HCT116 (cell line): Measurements from ENCODE around the gene FBXO5.

ENCODE experiments used
- EZH2 ChIP-seq: fragments of 200-600 bp; sonication (generic); IDR thresholded peaks from 2 replicates; pipeline ENCODE4 v1.6.1; 2017; ENCODE audit warnings: antibody characterized with exemption, mixed run types
- EZH2phosphoT487 ChIP-seq: fragments of 200-600 bp; IDR thresholded peaks from 2 replicates; pipeline ENCODE4 v1.6.1; 2018; ENCODE audit warnings: antibody characterized with exemption, borderline replicate concordance
- JUND ChIP-seq: IDR thresholded peaks from 2 replicates; pipeline ENCODE4 v1.6.1; 2012
- POLR2AphosphoS5 ChIP-seq: IDR thresholded peaks from 2 replicates; pipeline ENCODE4 v1.6.1; 2011; ENCODE audit warnings: mild to moderate bottlenecking, low read depth, low read length, moderate library complexity
- RAD21 ChIP-seq: IDR thresholded peaks from 2 replicates; pipeline ENCODE4 v1.6.1; 2012; ENCODE audit warnings: low read depth, mild to moderate bottlenecking
- TF ChIP-seq, protein P1 (sequence below), 3 experiments: fragments of 200-600 bp in 1 of 3; sonication (generic) in 1 of 3; IDR thresholded peaks in 2 of 3; conservative IDR thresholded peaks in 1 of 3; 2 replicates each; pipeline ENCODE4 v1.5.1; 2012 to 2017; ENCODE audit warnings: low read depth in 2 of 3, low read length in 2 of 3, antibody characterized with exemption in 1 of 3, borderline replicate concordance in 1 of 3, control low read depth in 1 of 3, mild to moderate bottlenecking in 1 of 3, mixed read lengths in 1 of 3, mixed run types in 1 of 3, moderate library complexity in 1 of 3; ENCODE audit not compliant: insufficient read depth in 1 of 3
- TF ChIP-seq, protein P2 (sequence below): IDR thresholded peaks from 2 replicates; pipeline ENCODE4 v1.6.1; 2012; ENCODE audit warnings: low read depth

DNA sequence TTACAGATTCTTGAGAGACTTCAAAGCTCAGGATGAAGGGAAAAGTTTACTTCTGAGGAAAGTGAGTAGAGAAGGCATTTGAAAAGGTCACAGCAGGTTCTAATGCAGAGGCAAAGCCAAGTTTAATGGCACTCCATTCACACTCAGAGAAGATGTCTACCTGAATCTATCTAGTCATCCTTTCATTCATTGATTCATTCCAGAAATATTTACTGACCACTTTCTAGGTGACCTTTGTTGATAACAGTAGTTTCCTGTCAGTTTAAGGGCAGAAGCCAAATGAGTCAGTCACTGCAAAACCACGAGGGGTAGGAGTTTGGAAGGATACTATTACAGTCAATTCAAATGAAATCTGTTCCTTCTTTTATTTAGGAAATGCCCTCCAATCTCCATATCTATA, 30.8 kb downstream of the FBXO5 start:
- TF ChIP-seq POLR2AphosphoS5 (no peak), EZH2 (no peak), JUND (peak; percentile 29; the same call in 1 of the 2 replicates), EZH2phosphoT487 (no peak), RAD21 (no peak)
- TF ChIP-seq, protein P1, sequence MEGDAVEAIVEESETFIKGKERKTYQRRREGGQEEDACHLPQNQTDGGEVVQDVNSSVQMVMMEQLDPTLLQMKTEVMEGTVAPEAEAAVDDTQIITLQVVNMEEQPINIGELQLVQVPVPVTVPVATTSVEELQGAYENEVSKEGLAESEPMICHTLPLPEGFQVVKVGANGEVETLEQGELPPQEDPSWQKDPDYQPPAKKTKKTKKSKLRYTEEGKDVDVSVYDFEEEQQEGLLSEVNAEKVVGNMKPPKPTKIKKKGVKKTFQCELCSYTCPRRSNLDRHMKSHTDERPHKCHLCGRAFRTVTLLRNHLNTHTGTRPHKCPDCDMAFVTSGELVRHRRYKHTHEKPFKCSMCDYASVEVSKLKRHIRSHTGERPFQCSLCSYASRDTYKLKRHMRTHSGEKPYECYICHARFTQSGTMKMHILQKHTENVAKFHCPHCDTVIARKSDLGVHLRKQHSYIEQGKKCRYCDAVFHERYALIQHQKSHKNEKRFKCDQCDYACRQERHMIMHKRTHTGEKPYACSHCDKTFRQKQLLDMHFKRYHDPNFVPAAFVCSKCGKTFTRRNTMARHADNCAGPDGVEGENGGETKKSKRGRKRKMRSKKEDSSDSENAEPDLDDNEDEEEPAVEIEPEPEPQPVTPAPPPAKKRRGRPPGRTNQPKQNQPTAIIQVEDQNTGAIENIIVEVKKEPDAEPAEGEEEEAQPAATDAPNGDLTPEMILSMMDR (IDR thresholded peaks at IDR 0.05 in 2 of 3, conservative IDR thresholded peaks at IDR 0.05 in 1 of 3; ENCODE audit: borderline replicate concordance in 1 of 3, insufficient read depth in 1 of 3, low read depth in 2 of 3, low read length in 2 of 3): no peak
- TF ChIP-seq, protein P2, sequence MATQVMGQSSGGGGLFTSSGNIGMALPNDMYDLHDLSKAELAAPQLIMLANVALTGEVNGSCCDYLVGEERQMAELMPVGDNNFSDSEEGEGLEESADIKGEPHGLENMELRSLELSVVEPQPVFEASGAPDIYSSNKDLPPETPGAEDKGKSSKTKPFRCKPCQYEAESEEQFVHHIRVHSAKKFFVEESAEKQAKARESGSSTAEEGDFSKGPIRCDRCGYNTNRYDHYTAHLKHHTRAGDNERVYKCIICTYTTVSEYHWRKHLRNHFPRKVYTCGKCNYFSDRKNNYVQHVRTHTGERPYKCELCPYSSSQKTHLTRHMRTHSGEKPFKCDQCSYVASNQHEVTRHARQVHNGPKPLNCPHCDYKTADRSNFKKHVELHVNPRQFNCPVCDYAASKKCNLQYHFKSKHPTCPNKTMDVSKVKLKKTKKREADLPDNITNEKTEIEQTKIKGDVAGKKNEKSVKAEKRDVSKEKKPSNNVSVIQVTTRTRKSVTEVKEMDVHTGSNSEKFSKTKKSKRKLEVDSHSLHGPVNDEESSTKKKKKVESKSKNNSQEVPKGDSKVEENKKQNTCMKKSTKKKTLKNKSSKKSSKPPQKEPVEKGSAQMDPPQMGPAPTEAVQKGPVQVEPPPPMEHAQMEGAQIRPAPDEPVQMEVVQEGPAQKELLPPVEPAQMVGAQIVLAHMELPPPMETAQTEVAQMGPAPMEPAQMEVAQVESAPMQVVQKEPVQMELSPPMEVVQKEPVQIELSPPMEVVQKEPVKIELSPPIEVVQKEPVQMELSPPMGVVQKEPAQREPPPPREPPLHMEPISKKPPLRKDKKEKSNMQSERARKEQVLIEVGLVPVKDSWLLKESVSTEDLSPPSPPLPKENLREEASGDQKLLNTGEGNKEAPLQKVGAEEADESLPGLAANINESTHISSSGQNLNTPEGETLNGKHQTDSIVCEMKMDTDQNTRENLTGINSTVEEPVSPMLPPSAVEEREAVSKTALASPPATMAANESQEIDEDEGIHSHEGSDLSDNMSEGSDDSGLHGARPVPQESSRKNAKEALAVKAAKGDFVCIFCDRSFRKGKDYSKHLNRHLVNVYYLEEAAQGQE: no peak
